ENCODE measurements around the gene ASCC2. TPM values are rescaled to one million over a fixed set of nuclear protein-coding genes. Genes with fewer than 3 reads are reported as not detected.

Gene ASCC2
- total RNA-seq, 1 experiment from 2014 or later, result 43.6 TPM

GRCh38 chr22:29773233-29773632, 64.8 kb downstream of the ASCC2 start (continued):
- TF ChIP-seq JUN (CRISPR knock-in tag; IDR thresholded peaks at IDR 0.05) (no peak), NFATC4 (CRISPR knock-in tag; IDR thresholded peaks at IDR 0.05) (no peak), ZNF281 (CRISPR knock-in tag; IDR thresholded peaks at IDR 0.05) (no peak)

GRCh38 chr22:29772170-29772641, 65.9 kb downstream of the ASCC2 start:
- peaks cover 27% of the 10 kb centered on the region for H3K36me3 Mint-ChIP-seq
- ATAC-seq, result peak; percentile 84
- peak overlapping the region; percentile 54 for H3K27ac Mint-ChIP-seq
- H3K4me1 Mint-ChIP-seq, result peaks cover 8% of the 10 kb centered on the region
- POLR2A ChIA-PET, result no interaction called here
- DNase-seq (ENCODE audit: low spot score), result peak; percentile 25
- TF ChIP-seq CBFB (CRISPR knock-in tag; IDR thresholded peaks at IDR 0.05; ENCODE audit: low read depth) (no peak), GTF2I (CRISPR knock-in tag; conservative IDR thresholded peaks at IDR 0.05) (no peak), ZSCAN18 (CRISPR knock-in tag; IDR thresholded peaks at IDR 0.05) (no peak), ZNF281 (CRISPR knock-in tag; IDR thresholded peaks at IDR 0.05) (no peak), ZNF232 (CRISPR knock-in tag; IDR thresholded peaks at IDR 0.05) (no peak), NFATC4 (CRISPR knock-in tag; IDR thresholded peaks at IDR 0.05) (no peak), JUN (CRISPR knock-in tag; IDR thresholded peaks at IDR 0.05) (no peak), ETV6 (CRISPR knock-in tag; IDR thresholded peaks at IDR 0.05) (no peak), FOXK1 (CRISPR knock-in tag; IDR thresholded peaks at IDR 0.05) (no peak)
- CTCF ChIA-PET, result interaction anchor here (1.0 to 2.6 kb wide), 6 partner anchors 9 to 233 kb away, joined by 3 to 10 read pairs (median 4); no protein-coding TSS in a partner anchor
- H3K27me3 Mint-ChIP-seq (ENCODE audit: low read depth), result no peaks in the 10 kb centered on the region
- H3K9me3 Mint-ChIP-seq, result no peaks in the 10 kb centered on the region
- H3K4me3 Mint-ChIP-seq, result no peak overlapping the region

- DNase-seq (ENCODE audit: low spot score) (no peak), ATAC-seq (no peak)
- Mint-ChIP-seq H3K36me3 (peaks cover 27% of the 10 kb centered on the region), H3K27ac (no peak overlapping the region), H3K27me3 (ENCODE audit: low read depth) (no peaks in the 10 kb centered on the region), H3K4me3 (no peak overlapping the region), H3K4me1 (peaks cover 14% of the 10 kb centered on the region), H3K9me3 (no peaks in the 10 kb centered on the region)
- CTCF ChIA-PET, result no interaction called here
- TF ChIP-seq NR1H2 (CRISPR knock-in tag; IDR thresholded peaks at IDR 0.05) (no peak), GABPB1 (CRISPR knock-in tag; IDR thresholded peaks at IDR 0.05) (peak; percentile 46; the same call in 1 of the 2 replicates)
- POLR2A ChIA-PET, result no interaction called here
Measured at GRCh38 chr22:29769723-29770321, 68.3 kb downstream of the ASCC2 start.

- Mint-ChIP-seq H3K27ac (peak overlapping the region; percentile 100), H3K36me3 (peaks cover 27% of the 10 kb centered on the region), H3K27me3 (ENCODE audit: low read depth) (no peaks in the 10 kb centered on the region), H3K4me1 (peaks cover 14% of the 10 kb centered on the region), H3K4me3 (peak overlapping the region; percentile 100), H3K9me3 (no peaks in the 10 kb centered on the region)
- POLR2A ChIA-PET, result interaction anchor here (0.7 kb wide), 1 partner anchor 336 kb away, joined by 3 read pairs; no protein-coding TSS in a partner anchor
- CTCF ChIA-PET, result no interaction called here
- ATAC-seq, result no peak
- no peak for DNase-seq (ENCODE audit: low spot score)
- TF ChIP-seq RELA (CRISPR knock-in tag; IDR thresholded peaks at IDR 0.05; ENCODE audit: borderline replicate concordance) (no peak), FOXP4 (CRISPR knock-in tag; IDR thresholded peaks at IDR 0.05) (no peak), CTCF (IDR thresholded peaks at IDR 0.05) (no peak), AR (CRISPR knock-in tag; IDR thresholded peaks at IDR 0.05) (no peak)
Measured at GRCh38 chr22:29768052-29768693, 69.9 kb downstream of the ASCC2 start.

All from WTC11 (cell line).